Measurements from ENCODE around the gene FALEC. TPM values are rescaled to one million over a fixed set of nuclear protein-coding genes. Genes with fewer than 3 reads are reported as not detected.

The FALEC gene
- total RNA-seq, 1 experiment from 2014 or later = 0.59 TPM

DNA sequence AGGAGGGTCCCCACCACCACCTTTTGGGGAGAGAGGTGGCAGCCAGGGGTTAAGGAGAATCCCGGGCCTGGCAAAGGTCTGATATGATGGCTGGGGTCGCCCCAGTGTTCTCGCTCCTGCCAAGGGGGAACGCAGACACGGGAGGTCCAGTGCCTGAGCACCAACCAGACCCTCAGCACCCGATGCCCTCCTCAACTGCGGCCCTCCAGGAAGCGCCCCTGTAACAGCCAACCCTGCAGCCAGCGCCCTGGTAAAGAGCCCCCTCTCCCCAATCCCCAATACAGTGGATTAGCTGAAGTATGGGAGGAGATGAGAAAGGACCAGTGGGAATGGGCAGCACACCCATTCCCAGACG lies 44.1 kb downstream of the FALEC start:
- no peak overlapping the region for H3K27ac Mint-ChIP-seq (ENCODE audit: unreplicated experiment)
- no peaks in the 10 kb centered on the region for H3K27me3 Mint-ChIP-seq (ENCODE audit: insufficient read depth, unreplicated experiment)
- Histone ChIP-seq H3K4me3 (ENCODE audit: low read depth, low read length) (no peak overlapping the region), H3K36me3 (ENCODE audit: control insufficient read depth, insufficient read depth, low read length) (no peaks in the 10 kb centered on the region; the same call in 1 of the 2 replicates), H3K9me3 (no peaks in the 10 kb centered on the region), H3K4me1 (peaks cover 29% of the 10 kb centered on the region), H3K27me3 (replicated peaks; ENCODE audit: control insufficient read depth, insufficient read depth, low read length) (no peaks in the 10 kb centered on the region)
- ChIA-PET CTCF (interaction anchor here (0.5 to 6.2 kb wide), 15 partner anchors 9 to 256 kb away, joined by 3 to 51 read pairs (median 5); partner anchors contain the start of genes ENSA, FALEC, GOLPH3L and MCL1), POLR2A (interaction anchor here (1.4 kb wide), 1 partner anchor 20 kb away, joined by 4 read pairs; the partner anchor contains the start of gene MCL1)
- H3K4me3 Mint-ChIP-seq (ENCODE audit: unreplicated experiment) = no peak overlapping the region
- no TSS peak for BruUV-seq (replicated peaks)
- TF ChIP-seq, protein P1, sequence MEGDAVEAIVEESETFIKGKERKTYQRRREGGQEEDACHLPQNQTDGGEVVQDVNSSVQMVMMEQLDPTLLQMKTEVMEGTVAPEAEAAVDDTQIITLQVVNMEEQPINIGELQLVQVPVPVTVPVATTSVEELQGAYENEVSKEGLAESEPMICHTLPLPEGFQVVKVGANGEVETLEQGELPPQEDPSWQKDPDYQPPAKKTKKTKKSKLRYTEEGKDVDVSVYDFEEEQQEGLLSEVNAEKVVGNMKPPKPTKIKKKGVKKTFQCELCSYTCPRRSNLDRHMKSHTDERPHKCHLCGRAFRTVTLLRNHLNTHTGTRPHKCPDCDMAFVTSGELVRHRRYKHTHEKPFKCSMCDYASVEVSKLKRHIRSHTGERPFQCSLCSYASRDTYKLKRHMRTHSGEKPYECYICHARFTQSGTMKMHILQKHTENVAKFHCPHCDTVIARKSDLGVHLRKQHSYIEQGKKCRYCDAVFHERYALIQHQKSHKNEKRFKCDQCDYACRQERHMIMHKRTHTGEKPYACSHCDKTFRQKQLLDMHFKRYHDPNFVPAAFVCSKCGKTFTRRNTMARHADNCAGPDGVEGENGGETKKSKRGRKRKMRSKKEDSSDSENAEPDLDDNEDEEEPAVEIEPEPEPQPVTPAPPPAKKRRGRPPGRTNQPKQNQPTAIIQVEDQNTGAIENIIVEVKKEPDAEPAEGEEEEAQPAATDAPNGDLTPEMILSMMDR (IDR thresholded peaks at IDR 0.05; ENCODE audit: insufficient read depth in 1 of 2, low read depth in 1 of 2, low read length in 1 of 2, severe bottlenecking in 1 of 2, unreplicated experiment in 1 of 2) = no peak
- peaks cover 27% of the 10 kb centered on the region for H3K4me1 Mint-ChIP-seq (ENCODE audit: low read depth, unreplicated experiment)
- no peaks in the 10 kb centered on the region for H3K9me3 Mint-ChIP-seq (ENCODE audit: unreplicated experiment)
- no peak for DNase-seq
- intact Hi-C loops (cut with micrococcal nuclease; ENCODE audit: unreplicated experiment) = loop anchor here (1.0 to 10.0 kb wide), 4 partner anchors 7 to 445 kb away; partner anchors contain the start of genes CERS2, GOLPH3L, MINDY1 and PRUNE1
- peaks cover 37% of the 10 kb centered on the region for H3K36me3 Mint-ChIP-seq (ENCODE audit: insufficient read depth, unreplicated experiment)

DNA sequence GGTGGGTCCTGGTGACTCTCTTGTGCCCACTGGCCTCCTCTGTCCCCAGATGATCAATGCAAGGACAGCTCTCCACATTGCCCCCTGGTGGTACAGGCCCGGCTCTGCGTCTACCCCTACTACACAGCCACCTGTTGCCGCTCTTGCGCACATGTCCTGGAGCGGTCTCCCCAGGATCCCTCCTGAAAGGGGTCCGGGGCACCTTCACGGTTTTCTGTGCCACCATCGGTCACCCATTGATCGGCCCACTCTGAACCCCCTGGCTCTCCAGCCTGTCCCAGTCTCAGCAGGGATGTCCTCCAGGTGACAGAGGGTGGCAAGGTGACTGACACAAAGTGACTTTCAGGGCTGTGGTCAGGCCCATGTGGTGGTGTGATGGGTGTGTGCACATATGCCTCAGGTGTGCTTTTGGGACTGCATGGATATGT lies 44.5 kb downstream of the FALEC start:
- Mint-ChIP-seq H3K27ac (ENCODE audit: unreplicated experiment) (no peak overlapping the region), H3K27me3 (ENCODE audit: insufficient read depth, unreplicated experiment) (no peaks in the 10 kb centered on the region), H3K4me1 (ENCODE audit: low read depth, unreplicated experiment) (peaks cover 27% of the 10 kb centered on the region), H3K4me3 (ENCODE audit: unreplicated experiment) (no peak overlapping the region), H3K9me3 (ENCODE audit: unreplicated experiment) (no peaks in the 10 kb centered on the region), H3K36me3 (ENCODE audit: insufficient read depth, unreplicated experiment) (peaks cover 33% of the 10 kb centered on the region)
- TF ChIP-seq, protein P1 (IDR thresholded peaks at IDR 0.05; ENCODE audit: insufficient read depth in 1 of 2, low read depth in 1 of 2, low read length in 1 of 2, severe bottlenecking in 1 of 2, unreplicated experiment in 1 of 2) = peak; percentile 87 to 95
- Histone ChIP-seq H3K4me1 (peaks cover 29% of the 10 kb centered on the region), H3K36me3 (ENCODE audit: control insufficient read depth, insufficient read depth, low read length) (no peaks in the 10 kb centered on the region; the same call in 1 of the 2 replicates), H3K27me3 (replicated peaks; ENCODE audit: control insufficient read depth, insufficient read depth, low read length) (no peaks in the 10 kb centered on the region), H3K4me3 (ENCODE audit: low read depth, low read length) (no peak overlapping the region), H3K9me3 (no peaks in the 10 kb centered on the region)
- peak; percentile 81 to 84 for DNase-seq
- BruUV-seq (replicated peaks) = no TSS peak
- ChIA-PET POLR2A (interaction anchor here (1.4 to 2.3 kb wide), 2 partner anchors 8 to 20 kb away, joined by 4 to 8 read pairs; partner anchors contain the start of gene MCL1), CTCF (interaction anchor here (0.5 to 6.2 kb wide), 15 partner anchors 8 to 255 kb away, joined by 3 to 51 read pairs (median 5); partner anchors contain the start of genes ENSA, FALEC, GOLPH3L and MCL1)
- intact Hi-C loops (cut with micrococcal nuclease; ENCODE audit: unreplicated experiment) = loop anchor here (1.0 to 10.0 kb wide), 4 partner anchors 8 to 445 kb away; partner anchors contain the start of genes CERS2, GOLPH3L, MINDY1 and PRUNE1

DNA sequence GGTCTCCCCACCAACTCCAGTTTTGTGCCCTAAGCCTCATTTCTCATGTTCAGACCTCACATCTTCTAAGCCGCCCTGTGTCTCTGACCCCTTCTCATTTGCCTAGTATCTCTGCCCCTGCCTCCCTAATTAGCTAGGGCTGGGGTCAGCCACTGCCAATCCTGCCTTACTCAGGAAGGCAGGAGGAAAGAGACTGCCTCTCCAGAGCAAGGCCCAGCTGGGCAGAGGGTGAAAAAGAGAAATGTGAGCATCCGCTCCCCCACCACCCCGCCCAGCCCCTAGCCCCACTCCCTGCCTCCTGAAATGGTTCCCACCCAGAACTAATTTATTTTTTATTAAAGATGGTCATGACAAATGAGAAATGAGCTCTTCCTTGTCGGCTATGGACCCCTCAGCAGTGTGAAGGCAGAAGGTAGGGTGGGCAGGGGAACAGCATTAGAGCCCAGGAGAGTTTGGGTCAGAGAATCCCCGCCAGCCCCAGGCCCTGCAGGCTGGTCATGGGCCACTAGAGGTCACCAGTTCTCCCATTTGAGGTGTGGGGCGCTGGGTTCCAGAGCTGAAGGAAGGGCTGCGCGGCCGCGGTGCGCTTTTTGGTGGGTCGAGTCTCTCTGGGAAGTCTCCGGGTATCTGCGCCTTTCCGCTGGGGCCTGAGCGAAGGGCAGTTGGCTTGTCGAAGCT lies 45.2 kb downstream of the FALEC start:
- ChIA-PET CTCF (interaction anchor here (0.6 to 6.2 kb wide), 25 partner anchors 8 to 265 kb away, joined by 3 to 51 read pairs (median 5); partner anchors contain the start of genes ADAMTSL4, ENSA, FALEC and GOLPH3L), POLR2A (interaction anchor here (0.5 to 5.6 kb wide), 9 partner anchors 9 to 315 kb away, joined by 3 to 152 read pairs (median 6); partner anchors contain the start of genes ADAMTSL4, ENSA, GOLPH3L and MCL1)
- Histone ChIP-seq H3K27me3 (replicated peaks; ENCODE audit: control insufficient read depth, insufficient read depth, low read length) (no peaks in the 10 kb centered on the region), H3K9me3 (no peaks in the 10 kb centered on the region), H3K36me3 (ENCODE audit: control insufficient read depth, insufficient read depth, low read length) (no peaks in the 10 kb centered on the region; the same call in 1 of the 2 replicates), H3K4me1 (peaks cover 29% of the 10 kb centered on the region), H3K4me3 (ENCODE audit: low read depth, low read length) (peak overlapping the region; percentile 46)
- no peaks in the 10 kb centered on the region for H3K27me3 Mint-ChIP-seq (ENCODE audit: insufficient read depth, unreplicated experiment)
- peak overlapping the region; percentile 95 for H3K27ac Mint-ChIP-seq (ENCODE audit: unreplicated experiment)
- BruUV-seq (replicated peaks) = TSS peak; percentile 52
- peaks cover 35% of the 10 kb centered on the region for H3K36me3 Mint-ChIP-seq (ENCODE audit: insufficient read depth, unreplicated experiment)
- intact Hi-C loops (cut with micrococcal nuclease; ENCODE audit: unreplicated experiment) = loop anchor here (1.0 to 10.0 kb wide), 5 partner anchors 8 to 444 kb away; partner anchors contain the start of genes CERS2, GOLPH3L, MINDY1 and PRUNE1
- H3K4me3 Mint-ChIP-seq (ENCODE audit: unreplicated experiment) = peak overlapping the region; percentile 80
- peak; percentile 89 to 92 for DNase-seq
- TF ChIP-seq, protein P1 (IDR thresholded peaks at IDR 0.05; ENCODE audit: insufficient read depth in 1 of 2, low read depth in 1 of 2, low read length in 1 of 2, severe bottlenecking in 1 of 2, unreplicated experiment in 1 of 2) = peak; percentile 86 to 88
- no peaks in the 10 kb centered on the region for H3K9me3 Mint-ChIP-seq (ENCODE audit: unreplicated experiment)
- H3K4me1 Mint-ChIP-seq (ENCODE audit: low read depth, unreplicated experiment) = peaks cover 27% of the 10 kb centered on the region

Measured in Caco-2 (cell line).